Sciatic nerve (tissue), 2 donors: Measurements from ENCODE around the gene NR1D1. TPM values are rescaled to one million over a fixed set of nuclear protein-coding genes. Genes with fewer than 3 reads are reported as not detected.
"Not testable (repeated sequence)": the region's sequence is repeated elsewhere in the genome, so short reads cannot be mapped to it uniquely, and the experiment has no call there.

ENCODE experiments used
- ATAC-seq: fragments of 200-7000 bp; cut with Tn5 transposase; one replicate; pipeline ENCODE4 v1.9.1; 2020; ENCODE audit warnings: mild to moderate bottlenecking, moderate library complexity
- DNase-seq: peaks from one replicate; pipeline ENCODE4 v3.0.0-alpha.2; 2020; ENCODE audit warnings: low spot score
- intact Hi-C: fragments of 100-400 bp; cut with DNase I; formaldehyde crosslinking; loops from one replicate; pipeline ENCODE4 v1.14.2; 2022
- total RNA-seq: library from RNA; stranded (reverse); fragmentation: NEBNext Ultra II Directional; extraction: Animal tissue kit (Norgen Biotek cat#: 25700); gene quantifications from one replicate; pipeline ENCODE4 v1.2.1, GENCODE V29; 2021
- donor health status: DM: no; HTN: no; CAD: no.
- donor health status: DM: no; HTN: no; CAD: no.

NR1D1 gene
- 69.8 TPM for total RNA-seq

DNA sequence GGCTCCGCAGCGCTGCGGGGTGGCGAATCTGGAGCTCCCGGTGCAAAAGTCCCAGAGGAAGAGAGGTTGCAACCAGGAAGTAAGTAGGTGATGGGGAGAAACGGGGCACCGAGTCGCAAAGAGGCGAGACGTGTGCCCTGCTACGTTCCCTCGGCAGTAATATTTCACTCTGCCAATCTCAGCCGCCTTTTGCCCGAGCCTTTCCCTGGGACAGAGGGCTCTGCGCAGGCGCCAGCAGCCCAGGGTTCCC, at the start of gene NR1D1:
TSS of gene NR1D1 (minus strand) at position 171 of the 250 bp plus-strand sequence. CDS start 495 bp downstream, outside the sequence.
- DNase-seq (no peak), ATAC-seq (no peak)
- intact Hi-C loops, result no loop called here

DNA sequence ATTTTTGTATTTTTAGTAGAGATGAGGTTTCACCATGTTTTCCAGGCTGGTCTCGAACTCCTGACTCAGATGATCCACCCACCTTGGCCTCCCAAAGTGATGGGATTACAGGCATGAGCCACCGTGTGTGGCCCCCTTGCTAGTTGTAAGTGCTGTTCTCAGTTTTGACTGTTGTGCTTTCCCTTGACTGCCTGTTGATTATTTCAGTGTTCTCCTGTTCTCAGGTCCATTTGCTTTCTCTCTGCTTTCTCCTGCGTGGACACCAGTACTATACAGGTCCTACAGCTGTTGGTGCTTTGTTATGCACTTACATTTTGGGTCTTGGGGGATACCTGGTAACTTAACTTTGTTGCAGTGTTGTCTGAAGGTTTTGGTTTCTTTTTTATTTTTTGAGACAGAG, 48.1 kb upstream of the NR1D1 start:
- no peak for ATAC-seq
- intact Hi-C loops, result no loop called here
- no peak for DNase-seq

DNA sequence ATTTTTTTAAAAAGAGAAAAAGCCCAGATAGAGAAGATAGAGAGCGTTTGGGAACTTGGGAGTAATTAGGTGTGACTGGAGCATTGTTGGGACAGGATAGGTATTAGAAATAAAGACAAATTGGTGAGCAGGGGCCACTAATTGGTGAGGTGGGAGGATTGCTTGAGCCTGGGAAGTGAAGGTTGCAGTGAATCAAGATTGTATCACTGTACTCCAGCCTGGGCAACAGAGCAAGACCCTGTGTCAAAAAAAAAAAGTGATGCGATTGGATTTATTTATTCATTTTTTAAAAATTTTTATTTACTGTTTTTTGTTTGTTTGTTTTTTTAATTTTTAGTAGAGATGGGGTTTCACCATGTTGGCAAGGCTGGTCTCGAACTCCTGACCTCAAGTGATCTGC, 45.1 kb upstream of the NR1D1 start:
- no peak for DNase-seq
- no peak for ATAC-seq
- intact Hi-C loops, result no loop called here

DNA sequence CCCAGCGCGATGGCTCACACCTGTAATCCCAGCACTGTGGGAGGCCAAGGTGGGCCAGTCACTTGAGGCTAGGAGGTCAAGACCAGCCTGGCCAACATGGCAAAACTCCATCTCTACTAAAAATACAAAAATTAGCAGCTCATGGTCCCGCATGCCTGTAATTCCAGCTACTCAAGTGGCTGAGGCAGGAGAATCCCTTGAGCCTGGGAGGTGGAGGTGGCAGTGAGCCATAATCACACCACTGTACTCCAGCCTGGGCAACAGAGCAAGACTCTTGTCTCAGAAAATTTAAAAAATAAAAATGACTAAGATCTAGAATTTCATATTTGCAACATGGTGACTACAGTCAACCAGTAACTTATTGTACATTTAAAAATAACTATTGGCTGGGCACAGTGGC, 42.8 kb upstream of the NR1D1 start:
- ATAC-seq, DNase-seq, intact Hi-C loops: not testable (repeated sequence)

DNA sequence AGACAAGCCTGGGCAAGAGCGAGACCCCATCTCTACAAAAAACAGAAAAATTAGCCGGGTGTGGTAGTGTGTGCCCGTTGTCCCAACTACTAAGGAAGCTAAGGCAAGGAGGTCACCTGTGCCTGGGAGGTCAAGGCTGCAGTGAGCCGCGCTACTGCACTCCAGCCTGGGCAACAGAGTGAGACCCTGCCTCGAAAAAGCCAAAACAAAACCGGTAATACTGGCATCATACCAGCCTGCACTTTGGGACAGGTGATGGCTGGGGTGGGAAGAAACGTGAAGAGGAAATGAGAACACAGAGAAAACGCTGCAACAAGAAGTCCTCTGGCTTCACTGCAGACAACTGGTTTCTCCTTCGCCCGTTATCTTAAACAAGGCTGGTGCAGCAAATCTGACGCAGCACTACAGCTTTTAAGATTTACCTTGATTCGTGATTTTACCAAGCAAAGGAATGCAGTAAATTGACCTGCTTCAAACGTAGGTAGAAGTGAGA, 39.2 kb upstream of the NR1D1 start:
- intact Hi-C loops, result no loop called here
- ATAC-seq (peak; percentile 33), DNase-seq (no peak)

- no peak for ATAC-seq
- intact Hi-C loops, result no loop called here
- no peak for DNase-seq
Observed at GRCh38 chr17:40135817-40136216, 35.4 kb upstream of the NR1D1 start.

- ATAC-seq, result no peak
- intact Hi-C loops, result no loop called here
- no peak for DNase-seq
Observed at GRCh38 chr17:40134184-40134583, 33.8 kb upstream of the NR1D1 start.

- peak; percentile 76 for ATAC-seq
- no peak for DNase-seq
- intact Hi-C loops, result no loop called here
Observed at GRCh38 chr17:40130352-40131042, 30.1 kb upstream of the NR1D1 start.

GRCh38 chr17:40129498-40129897, 29.1 kb upstream of the NR1D1 start:
- ATAC-seq (no peak), DNase-seq (no peak)

DNA sequence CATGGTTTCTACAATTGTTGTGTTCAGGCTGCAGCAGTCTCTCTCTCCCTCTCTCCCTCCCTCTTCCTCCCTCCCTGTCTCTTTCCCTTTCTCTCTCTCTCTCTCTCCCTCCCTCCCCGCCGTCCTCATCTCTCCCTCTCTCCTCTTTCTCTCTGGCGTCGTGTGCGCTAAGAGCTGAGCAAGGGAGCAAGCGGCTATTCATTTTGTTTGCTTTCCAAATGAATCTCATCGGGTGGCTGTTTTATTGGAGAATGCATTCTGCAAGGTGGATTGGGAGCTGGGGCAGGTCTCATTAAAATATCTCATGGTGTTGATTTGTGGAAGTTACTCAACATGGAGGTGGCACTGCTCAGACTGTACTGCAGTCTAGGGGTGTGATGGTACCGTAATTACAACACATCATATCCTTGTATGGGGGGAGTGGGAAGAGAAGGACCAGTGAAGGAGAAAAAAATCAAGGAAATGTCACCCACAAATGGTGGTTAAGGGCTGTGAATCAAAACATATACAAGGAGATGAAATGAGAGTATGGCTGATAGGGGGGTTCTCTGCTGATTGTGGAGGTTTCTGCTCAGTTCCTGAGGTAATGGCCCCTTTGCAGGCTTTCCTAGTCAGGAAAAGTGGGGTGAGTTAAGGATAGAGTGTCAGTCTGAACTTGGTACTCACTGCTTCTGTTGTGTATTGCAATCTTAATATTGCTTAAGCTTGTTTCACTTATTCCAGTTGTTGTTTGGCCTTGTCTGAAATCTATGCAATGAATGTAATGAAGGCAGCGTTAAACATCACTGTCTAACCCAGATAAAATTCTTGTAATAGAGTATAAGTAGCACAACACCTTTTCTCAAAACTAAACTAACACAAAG, 24.1 kb upstream of the NR1D1 start:
- DNase-seq (no peak), ATAC-seq (peak; percentile 29)
- intact Hi-C loops, result no loop called here

More at GRCh38 chr17:40129498-40129897, 29.1 kb upstream of the NR1D1 start:
- intact Hi-C loops, result no loop called here

- ATAC-seq, result no peak
- DNase-seq, result no peak
- intact Hi-C loops, result no loop called here
Observed at GRCh38 chr17:40123811-40124114, 23.4 kb upstream of the NR1D1 start.

DNA sequence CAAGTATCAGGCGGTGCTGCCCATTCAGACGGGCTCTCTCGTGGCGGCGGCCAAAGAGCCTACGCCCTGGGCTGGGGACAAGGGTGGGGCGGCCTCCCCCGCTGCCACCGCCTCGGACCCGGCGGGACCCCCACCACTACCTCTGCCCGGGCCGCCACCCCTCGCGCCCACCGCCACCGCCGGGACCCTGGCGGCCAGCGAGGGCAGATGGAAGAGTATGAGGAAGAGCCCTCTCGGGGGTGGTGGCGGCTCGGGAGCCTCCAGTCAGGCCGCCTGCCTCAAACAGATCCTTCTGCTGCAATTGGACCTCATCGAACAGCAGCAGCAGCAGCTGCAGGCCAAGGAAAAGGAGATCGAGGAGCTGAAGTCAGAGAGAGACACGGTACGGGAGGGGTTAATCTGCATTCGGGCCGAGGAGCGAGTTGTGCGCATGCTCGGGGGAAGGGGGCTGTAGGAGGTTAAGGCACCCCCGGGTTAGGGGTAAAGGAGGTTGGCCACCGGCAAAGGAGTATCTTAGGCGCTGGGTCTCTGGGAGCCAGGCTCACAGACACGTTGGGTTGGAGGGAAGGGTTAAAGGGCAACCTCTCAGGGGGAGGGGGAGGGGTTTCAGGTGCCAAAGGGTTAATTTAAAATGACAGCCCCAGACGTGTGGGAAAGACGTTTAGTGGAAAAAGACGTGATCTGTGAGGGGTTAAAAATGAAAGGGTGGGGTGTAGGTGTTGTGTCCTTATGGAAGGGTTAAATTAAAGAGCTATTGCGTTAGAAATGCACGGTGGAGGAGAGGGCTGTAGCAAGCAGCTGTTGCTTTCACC, 22.8 kb upstream of the NR1D1 start:
- intact Hi-C loops, result no loop called here
- peak; percentile 31 for ATAC-seq
- DNase-seq, result no peak

DNA sequence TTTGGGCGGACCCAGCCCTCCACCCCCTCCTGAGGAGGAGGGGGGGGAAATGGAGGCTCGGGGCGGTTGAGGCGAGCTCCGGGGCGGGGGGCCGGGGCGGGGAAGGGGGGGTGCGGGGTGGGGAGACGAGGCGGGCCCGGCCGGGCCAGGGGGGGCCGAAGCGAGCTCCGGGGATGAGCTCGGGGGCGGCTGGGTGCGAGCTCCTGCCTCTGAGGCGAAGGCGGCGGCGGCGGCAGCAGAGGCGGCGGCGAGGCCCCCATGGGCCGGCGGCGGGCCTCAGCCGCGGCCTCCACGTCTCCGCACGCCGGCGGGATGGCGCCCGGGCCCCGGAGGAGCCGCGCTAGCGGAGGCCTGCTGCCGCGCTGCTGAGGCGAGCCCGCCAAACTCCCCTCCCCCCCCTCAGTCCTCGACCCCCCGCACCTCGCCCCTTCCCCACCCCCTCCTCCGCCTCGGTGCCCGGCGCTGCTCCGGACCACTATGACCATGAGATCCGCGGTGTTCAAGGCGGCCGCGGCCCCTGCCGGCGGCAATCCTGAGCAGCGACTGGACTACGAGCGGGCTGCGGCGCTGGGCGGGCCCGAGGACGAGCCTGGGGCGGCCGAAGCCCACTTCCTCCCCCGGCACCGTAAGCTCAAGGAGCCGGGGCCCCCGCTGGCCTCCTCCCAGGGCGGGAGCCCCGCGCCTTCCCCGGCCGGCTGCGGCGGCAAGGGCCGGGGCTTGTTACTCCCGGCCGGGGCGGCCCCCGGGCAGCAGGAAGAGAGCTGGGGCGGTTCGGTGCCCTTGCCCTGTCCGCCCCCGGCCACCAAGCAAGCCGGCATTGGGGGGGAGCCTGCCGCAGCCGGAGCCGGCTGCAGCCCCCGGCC, 22.0 kb upstream of the NR1D1 start:
- peak; percentile 76 for ATAC-seq
- intact Hi-C loops, result no loop called here
- peak; percentile 84 for DNase-seq

GRCh38 chr17:40121181-40122135, 21.1 kb upstream of the NR1D1 start, which contains the start of gene MSL1:
TSS of gene MSL1 (plus strand) at chr17:40121971. CDS start at chr17:40122613, 642 bp downstream.
- intact Hi-C loops, result no loop called here
- ATAC-seq, result peak; percentile 93
- peak; percentile 94 for DNase-seq

GRCh38 chr17:40115101-40115436, 14.7 kb upstream of the NR1D1 start:
- no peak for DNase-seq

DNA sequence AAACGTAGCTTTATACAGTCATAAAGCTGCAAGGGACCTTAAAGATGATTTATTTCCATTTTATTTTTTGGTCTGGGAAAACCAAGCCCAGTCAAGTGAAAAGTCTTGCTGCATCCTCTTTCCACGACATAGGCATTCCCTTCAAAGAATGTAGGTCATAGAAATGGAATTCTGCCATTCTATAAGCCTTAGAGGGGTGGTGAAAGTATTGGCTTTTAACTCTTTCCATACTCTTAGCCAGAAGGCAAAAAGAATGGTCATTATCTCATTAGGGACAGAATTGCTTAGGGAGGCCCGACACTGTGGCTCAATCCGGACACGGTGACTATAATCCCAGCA, 13.5 kb upstream of the NR1D1 start:
- no peak for ATAC-seq
- intact Hi-C loops, result loop anchor here (10.0 kb wide), 1 partner anchor 51 kb away; no protein-coding TSS in a partner anchor
- DNase-seq, result no peak

More at GRCh38 chr17:40115101-40115436, 14.7 kb upstream of the NR1D1 start:
- ATAC-seq, result no peak
- intact Hi-C loops, result loop anchor here (5.0 to 10.0 kb wide), 2 partner anchors 50 to 1802 kb away; partner anchors contain the start of gene ACLY

- DNase-seq (peak; percentile 95), ATAC-seq (peak; percentile 76)
- intact Hi-C loops, result loop anchor here (10.0 kb wide), 1 partner anchor 51 kb away; no protein-coding TSS in a partner anchor
Observed at GRCh38 chr17:40113110-40113906, 12.9 kb upstream of the NR1D1 start.
